Retina (tissue), 1 donor: ENCODE data around the gene LILRB5.
"Not testable (repeated sequence)": the region's sequence is repeated elsewhere in the genome, so short reads cannot be mapped to it uniquely, and the experiment has no call there.

Experiments
- DNase-seq: peaks from one replicate; pipeline ENCODE4 v3.0.0-alpha.2; 2016

The LILRB5 gene

DNA sequence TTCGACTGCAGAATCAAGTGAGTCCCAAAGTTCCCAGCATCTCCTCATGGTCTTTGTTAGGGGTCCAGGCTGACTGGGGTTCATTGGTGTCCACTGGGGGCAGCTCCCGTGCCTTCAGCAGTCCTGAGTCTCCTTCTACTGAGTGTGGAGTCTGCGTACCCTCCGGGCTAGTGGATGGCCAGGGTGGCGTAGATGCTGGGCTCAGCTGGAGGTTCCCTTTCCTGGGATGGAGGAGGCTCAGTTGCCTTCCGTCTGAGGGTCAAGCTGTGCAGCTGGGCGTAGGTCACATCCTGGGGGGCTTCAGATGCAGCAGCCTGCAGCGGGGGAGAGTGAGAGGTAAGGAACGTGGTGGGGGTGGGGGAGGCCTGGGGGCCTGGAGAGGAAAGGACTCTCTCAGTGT lies 17.4 kb upstream of the LILRB5 start:
- not testable (repeated sequence) for DNase-seq

DNA sequence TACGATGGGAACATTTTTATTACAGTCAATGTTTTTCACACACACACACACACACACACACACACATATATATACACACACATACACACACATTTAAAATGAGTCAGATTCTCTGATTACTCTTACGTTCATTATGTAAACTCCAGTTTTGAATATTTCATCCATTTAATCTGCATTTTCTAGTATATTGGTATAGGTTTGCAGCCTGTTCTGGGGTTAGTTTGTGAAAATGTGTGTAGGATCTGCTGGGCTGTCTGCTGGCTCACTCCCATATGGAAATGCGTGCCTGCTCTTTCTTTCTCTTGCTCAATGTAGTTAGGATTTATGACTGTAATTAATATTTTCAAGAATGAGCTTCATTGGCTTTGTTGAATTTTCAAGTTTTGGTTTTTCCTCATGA lies 16.7 kb upstream of the LILRB5 start:
- no peak for DNase-seq

DNA sequence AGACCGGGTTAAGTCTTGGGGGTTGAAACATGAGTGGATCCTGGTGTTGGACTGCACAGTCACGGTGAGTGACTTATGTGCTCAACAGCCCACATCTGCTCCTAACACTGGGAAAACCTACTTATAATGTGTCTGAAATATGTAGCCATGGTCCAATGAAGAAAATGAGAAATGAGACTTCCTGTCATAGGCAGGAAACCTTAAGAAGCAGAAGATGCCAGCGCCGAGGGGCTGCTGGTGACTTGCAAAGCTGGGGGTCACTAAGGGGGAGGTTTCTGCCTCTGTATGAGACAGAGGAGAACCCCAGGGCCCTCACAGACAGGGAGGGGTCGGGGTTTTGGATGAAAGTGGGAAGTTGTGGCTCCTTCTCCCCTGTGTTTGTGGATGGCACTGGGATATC lies 15.1 kb upstream of the LILRB5 start:
- not testable (repeated sequence) for DNase-seq

DNA sequence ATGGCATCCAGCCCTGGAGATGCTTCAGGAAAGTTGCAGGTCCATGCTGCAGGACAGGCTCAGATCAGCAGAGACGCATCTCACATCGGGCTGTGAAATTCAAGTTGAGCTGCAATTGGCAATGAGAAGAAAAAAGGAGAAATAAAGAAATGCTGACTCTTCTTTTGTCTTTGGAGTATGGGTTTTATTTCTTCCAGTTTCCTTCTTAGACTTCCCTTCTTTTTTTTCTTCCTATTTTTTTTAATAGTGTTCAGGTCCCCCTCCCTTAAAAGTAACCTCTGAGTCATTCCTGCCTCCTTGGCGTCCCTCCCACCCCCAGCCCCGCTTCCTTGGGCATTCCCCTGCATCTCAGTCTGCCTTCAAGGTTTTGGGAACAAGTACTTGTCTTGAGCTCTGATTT lies 14.5 kb upstream of the LILRB5 start:
- not testable (repeated sequence) for DNase-seq

DNA sequence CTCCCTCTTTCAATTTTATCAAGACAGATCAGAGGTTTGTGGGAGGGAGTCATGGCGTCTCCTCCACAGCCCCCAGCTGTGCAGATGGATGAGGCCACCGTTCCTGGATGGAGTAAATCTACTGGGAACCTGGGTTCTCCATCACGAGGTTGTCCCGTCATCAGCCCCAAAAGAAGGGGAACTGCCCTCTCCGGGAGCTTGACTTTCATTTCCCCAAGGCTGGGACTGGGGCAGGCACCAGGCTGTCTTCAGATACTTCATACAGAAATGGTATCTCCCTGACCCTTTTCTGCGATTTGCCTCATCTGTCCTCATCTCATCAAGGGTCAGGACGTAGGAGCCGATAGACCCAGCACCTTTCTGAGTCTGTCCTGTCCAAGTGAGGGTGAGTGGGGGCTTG lies 14.0 kb upstream of the LILRB5 start:
- DNase-seq = no peak

DNA sequence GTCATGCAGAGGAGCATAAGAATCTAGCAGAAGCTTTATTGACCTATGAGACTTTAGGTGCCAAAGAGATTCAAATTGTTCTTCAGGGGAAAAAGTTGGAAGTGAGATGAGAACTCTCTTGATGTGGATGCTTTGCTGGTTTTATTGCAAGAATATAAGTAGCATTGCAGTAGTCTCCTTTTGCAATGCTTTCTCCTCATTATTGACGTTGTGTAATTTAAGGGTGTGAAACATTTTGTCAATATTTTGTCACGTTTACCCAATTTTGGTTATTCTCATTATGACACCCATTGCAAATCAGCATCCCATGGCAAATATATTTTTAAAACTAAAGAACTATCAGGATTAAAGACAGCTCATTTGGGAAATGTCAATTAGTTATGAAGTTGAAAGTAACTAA lies 11.9 kb upstream of the LILRB5 start:
- no peak for DNase-seq

DNA sequence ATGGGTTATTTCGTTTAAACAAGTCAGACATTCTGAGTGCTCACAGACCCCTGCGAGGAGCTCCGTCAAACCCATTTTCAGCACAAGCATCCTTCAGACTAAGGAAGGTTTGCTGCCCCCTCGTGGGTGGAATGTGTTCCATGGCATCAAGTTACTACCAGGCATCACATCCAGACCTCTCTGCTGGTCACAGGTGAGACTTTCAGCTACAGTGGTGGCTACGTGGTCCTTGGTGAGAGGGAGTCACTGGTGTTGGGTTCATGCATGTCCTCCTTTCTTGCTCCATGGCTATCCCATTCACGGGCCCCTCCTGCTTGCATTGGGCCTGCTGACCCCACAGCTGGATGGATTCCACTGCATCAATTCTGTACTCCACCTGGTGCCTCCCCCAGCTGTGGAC lies 9.1 kb upstream of the LILRB5 start:
- peak; percentile 52 for DNase-seq

DNA sequence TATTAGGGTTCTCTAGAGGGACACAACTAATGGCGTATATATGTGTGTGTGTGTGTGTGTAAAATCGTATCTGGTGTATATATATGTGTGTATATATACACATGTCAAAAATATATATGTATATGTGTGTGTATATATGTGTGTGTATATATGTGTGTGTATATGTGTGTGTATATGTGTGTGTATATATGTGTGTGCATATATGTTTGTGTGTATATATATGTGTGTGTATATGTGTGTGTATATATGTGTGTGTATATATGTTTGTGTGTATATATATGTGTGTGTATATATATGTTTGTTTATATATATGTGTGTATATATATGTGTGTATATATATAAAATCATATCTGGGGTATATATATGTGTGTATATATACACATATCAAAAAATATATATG lies 5.4 kb upstream of the LILRB5 start:
- DNase-seq = no peak

DNA sequence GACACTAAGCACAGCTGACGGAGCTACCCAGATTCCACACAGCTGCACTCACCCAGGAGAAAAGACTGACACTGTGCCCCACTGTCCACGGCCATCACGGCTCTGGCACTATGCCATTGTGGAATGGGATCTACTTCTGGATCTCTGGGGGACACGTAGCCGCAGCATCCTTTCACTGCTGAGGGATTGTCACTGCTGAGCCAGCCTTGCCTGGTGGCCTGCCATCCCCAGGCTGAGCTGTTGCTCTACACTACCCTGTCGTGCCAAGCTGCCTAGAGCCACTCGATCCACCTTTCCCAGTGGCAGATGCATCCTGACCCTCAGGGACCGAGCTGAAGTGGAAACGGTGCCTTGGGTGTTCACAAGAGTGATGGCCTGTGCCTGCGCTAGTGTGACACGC lies 5.0 kb upstream of the LILRB5 start:
- DNase-seq = no peak

DNA sequence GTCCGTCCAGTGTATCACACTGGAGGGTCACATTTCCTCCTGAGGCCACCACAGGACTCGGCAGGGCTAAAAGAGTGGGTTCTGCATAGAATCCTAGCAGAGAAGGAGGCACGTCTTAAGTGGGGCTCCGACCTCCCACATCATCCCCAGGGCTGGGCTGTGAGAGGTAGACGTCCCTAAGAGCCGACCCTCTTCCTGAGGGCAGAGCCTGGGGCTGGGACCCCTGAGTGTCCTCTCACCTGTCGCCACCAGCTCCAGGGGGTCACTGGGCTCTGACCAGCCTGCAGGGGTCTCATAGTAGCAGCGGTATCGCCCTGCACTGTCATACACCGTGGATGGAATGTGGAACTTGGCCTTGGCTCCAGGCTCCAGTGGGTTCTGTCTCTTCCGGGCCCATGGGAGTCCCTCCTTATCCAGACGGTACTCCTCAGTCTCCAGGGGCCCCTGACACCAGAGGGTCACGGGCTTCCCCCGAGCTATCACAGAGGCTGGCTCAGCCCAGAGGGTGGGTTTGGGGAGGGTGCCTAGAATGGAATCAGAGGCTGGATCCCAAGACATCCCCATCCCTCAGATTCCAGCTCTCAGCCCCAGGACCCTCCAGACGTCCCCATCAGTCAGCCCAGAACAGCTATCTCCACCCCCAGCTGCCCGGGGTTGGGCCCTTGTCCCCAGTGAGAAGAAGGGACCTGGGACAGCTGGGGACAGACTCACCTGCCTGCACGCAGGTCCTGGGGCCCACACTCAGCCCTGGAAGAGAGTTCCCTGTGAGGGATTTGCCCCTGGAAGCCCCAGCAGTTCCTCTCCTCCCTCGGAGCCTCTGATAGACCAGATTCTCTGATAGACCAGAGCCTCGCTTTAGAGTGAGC lies 590 bp downstream of the LILRB5 start:
- no peak for DNase-seq

DNA sequence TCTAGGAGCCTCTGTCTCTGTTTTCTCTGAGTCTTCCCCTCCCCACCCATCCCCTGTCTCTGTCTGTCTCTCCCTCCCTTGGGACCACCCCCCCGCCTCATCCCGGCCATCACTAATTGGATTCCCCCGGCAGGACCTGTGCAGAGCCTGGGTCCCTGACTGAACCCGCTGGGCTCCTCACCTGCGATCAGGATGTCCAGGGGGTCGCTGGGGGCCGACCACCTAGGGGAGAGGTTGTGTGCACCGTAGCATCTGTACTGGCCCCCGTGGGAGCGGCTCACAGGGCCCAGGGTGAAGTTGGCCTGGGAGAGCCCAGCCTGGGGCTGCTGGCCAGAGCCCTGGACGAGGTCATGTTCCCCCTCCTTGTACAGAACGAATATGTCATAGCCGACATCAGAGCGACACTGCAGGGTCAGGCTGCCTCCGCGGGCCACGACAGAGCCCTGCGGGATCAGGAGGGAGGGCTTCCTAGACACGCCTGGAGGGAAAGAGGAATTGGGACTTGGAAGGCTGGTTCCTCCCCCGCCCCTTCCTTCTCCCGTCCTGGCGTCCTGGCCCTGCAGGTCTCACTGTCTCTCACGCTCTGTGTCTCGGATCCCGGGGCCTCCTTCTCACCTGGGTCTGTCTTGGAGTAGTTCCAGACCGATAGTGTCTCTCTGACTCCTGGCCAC lies 1.8 kb downstream of the LILRB5 start:
- DNase-seq = no peak

DNA sequence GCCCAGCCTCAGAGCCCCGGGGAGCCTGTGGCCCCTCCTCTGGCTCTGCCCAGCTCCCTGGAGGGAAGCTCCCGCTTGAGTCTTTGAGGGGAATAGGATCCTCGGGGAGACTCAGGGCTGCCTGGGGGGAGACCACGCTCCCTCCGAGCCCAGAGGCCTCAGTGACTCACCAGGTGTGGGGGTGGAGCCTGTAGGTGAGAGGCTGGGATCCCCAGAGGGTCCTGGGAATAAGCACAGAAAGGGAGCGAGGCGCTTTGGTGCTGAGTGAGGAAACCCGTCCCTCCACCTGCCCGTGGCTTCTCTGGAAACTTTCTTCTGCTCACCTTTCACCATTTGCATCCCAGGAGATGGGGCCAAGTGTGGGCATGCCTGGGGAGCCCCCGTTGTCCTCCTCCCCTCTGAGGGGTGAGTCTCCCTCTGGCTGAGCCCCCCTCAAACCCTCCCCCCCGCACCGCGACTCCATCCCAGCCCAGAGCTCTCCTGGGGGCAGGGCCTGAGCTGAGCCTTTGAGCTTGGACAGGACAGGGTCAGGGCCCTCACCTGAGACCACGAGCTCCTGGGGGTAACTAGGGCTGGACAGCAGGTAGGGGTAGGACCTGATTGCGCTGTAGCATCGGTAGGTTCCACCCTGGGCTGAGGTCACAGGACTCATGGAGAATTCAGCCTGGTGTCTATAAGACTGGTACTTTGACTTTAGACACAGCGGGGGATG lies 2.7 kb downstream of the LILRB5 start:
- no peak for DNase-seq

DNA sequence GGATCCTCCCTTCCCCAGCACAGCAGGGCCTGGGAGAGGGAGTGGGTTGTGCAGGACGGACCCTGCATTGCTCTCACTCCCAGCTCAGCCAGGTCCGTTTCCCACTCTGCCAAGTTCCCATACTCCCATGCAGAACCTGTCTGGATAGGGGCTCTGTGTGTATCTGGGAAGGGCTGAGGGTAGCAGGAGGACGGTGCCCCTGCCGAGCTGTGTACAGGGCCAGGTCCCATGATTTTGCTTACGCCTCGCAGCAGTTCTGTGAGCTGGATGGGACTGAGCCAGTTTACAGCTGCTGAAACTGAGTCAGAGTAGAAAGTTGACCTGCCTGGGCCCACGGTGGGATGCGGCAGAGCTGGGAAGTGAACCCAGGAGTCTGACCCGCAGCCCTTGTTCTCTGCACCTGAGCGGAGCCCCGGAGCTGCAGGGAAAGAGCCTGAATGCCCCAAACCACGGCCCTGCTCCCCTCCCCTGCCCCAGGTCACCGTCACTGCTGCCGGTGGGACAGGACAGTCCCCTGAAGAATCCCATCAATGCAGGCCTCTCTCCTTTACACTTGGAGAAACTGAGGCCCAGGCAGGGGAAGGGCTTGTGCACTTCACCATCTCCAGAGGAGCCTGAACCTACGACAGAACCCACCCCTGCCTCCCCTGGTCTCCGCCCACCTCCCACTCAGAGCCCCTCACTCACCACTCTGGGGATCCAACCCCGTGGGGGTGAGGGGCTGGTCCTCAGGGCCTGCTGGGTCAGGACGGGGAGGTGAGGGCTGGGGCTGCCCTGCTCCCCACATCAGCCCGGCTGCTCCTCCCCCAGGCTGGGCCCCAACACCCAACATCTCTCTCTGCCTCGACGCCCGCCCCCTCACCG lies 3.5 kb downstream of the LILRB5 start:
- no peak for DNase-seq

DNA sequence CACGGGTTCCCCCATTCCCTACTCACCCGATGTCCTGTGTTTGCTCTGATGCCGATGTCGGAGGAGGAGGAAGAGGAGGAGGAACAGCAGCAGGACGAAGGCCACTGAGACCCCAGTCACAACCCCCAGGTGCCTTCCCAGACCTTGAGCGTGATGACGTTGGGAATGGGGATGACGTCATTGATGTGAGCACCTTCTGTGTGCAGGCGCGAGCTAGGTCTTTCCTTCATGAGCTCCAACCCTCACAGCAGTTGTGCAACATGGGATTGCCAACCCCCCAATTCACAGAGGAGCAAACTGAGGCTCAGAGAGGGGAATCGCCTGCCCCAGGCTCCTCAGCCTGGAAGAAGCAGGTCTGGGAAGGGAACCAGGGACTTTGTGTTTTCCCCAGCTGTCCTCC lies 4.2 kb downstream of the LILRB5 start:
- no peak for DNase-seq

DNA sequence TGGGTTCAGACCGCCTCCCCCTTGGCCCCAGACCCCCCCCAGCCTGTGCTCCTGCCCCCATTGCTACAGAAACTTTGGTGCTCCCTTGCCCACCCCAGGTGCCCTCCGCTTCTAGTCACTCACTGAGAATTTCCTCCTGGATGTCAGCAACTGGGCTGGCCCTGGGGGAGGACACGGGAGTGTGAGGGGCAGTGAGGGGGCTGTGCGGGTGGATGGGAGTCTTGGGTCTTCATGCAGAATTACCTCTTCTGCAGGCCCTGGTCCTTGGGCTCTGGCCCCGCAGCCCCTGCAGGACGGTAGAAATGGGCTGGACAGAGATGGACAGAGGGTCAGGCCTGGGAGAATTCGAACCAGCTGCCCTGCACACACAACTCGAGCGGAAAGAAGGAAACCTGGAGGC lies 4.8 kb downstream of the LILRB5 start:
- DNase-seq = no peak

DNA sequence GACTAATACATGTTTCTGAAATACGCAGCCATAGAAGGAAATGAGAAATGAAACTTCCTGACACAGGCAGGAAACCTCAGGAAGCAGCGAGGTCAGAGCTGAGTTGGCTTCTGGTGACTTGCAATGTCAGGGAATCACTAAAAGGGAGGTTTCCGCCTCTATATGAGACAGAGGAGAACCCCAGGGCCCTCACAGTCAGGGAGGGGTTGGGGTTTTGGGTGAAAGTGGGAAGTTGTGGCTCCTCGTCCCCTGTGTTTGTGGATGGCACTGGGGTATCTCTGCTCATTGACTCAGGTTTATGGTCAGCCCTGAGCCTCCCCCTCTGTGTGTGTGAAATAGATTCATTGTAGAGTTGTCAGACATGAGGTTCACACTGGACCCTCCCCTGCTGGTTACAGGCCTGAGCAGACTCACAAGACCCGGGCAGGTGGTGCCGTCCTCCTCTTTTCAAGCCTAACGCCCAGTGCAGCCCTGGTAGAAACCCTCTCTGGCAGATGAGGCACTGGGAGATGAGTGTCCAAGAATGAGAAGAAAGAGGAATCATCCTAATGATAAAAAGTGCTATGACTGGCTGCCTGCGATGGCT lies 9.0 kb downstream of the LILRB5 start:
- no peak for DNase-seq

DNA sequence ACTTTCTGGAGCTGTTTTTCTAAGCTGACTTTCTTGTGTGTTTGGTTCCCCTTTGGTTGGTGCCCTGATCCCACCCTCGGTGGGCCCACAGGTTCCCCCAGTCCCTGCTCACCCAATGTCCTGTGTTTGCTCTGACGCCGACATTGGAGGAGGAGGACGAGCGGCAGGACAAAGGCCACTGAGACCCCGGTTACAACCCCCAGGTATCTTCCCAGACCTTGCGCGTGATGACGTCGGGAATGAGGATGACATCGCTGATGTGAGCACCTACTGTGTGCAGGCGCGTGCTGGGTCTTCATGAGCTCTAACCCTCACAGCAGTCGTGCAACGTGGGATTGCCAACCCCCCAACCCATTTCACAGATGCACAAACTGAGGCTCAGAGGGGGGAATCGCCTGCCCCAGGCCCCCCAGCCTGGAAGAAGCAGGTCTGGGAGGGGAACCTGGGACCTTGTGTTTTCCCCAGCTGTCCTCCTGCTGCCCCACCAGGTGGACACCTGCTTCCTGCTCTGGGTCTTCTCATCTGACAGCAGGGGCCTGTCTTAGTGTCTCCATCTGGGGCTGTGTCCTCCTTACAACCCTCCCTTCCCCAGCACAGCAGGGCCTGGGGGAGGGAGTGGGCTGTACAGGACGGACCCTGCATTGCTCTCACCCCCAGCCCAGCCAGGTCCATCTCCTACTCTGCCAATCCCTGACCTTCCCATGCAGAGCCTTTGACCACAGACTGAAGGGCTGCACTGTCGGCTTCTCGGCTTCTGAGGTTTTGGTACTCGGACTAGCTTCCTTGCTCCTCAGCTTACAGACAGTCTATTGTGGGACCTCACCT lies 9.8 kb downstream of the LILRB5 start:
- DNase-seq = no peak

DNA sequence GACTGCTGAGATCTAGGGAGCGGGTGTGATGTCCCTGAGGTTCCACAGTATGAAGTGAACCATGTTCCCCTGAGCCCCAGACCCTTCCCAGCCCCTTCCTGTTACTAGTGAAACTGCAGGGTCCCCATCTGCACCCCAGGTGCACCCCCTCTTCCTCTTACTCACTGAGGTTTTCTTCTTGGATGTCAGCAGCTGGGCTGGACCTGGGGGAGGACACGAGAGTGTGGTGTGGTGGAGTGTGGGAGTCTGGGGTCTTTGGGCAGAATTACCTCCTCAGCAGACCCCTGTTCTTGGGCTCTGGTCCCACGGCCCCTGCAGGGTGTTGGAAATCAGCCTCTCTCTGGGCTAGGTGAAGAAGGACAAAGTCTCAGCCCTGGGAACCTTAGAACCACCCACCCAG lies 11.1 kb downstream of the LILRB5 start:
- DNase-seq = no peak

DNA sequence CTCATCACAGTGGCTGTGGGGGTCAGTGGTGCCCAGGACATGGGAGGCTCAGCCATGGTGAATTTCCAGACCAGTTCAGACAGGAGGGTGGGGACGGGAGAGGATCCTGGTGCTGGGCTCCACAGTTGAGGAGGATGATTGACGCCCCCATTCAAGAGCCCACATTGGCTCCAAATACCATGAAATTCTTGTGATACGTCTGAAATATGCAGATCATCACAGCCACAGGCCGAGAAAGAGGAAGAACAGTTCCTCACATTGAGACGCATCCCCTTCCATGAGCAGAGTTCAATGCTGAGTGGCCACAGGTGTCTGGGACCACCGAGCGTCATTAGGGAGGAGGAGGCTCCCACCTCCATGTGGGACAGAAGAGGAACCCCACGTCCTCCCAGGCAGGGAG lies 13.3 kb downstream of the LILRB5 start:
- DNase-seq = not testable (repeated sequence)

DNA sequence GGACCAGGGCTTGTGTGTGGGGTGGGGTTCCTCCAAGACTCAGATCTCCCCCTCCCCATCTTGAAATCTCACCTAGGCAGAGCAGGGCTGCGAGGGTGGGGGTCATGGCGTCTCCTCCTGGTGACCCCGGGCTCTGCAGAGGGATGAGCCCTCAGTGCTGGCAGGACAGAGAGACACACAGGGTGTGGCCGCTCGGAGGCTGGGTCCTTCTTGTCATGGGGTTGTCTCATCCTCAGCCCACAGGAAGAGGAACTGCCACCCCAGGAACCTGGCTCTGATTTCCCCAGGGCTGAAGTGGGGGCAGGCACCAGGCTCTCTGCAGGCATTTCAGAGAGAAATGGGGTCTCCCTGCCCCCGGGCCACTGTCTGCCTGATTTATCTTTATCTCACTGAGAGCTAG lies 14.4 kb downstream of the LILRB5 start, which contains the start of gene LILRA6:
LILRA6 (minus strand) TSS at position 145 of the 400 bp plus-strand sequence.
- DNase-seq = not testable (repeated sequence)

DNA sequence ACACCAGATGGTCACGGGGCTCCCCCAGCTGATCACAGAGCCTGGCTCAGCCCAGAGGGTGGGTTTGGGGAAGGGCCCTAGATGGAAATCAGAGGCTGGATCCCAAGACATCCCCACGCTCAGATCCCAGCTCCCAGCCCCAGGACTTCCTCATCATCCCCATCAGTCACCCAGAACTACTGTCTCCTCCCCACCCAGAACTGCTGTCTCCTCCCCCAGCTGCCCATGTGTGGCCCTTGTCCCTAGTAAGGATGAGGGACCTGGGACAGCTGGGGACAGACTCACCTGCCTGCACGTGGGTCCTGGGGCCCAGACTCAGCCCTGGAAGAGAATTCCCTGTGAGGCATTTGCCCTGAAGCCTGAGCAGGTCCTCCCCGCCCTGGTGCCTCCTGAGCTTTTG lies 14.8 kb downstream of the LILRB5 start:
- DNase-seq = not testable (repeated sequence)
